ENCODE measurements around the gene GPC3.

- TF ChIP-seq POLR2AphosphoS5 (IDR thresholded peaks at IDR 0.05; ENCODE audit: insufficient read depth in 1 of 2, low read depth in 1 of 2) (no peak), POLR2A (IDR thresholded peaks at IDR 0.05) (no peak)
- TF ChIP-seq, protein P1, sequence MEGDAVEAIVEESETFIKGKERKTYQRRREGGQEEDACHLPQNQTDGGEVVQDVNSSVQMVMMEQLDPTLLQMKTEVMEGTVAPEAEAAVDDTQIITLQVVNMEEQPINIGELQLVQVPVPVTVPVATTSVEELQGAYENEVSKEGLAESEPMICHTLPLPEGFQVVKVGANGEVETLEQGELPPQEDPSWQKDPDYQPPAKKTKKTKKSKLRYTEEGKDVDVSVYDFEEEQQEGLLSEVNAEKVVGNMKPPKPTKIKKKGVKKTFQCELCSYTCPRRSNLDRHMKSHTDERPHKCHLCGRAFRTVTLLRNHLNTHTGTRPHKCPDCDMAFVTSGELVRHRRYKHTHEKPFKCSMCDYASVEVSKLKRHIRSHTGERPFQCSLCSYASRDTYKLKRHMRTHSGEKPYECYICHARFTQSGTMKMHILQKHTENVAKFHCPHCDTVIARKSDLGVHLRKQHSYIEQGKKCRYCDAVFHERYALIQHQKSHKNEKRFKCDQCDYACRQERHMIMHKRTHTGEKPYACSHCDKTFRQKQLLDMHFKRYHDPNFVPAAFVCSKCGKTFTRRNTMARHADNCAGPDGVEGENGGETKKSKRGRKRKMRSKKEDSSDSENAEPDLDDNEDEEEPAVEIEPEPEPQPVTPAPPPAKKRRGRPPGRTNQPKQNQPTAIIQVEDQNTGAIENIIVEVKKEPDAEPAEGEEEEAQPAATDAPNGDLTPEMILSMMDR (IDR thresholded peaks at IDR 0.05), result no peak
Measured at GRCh38 chrX:133661962-133662839, 323.2 kb downstream of the GPC3 start.
